GM19035 (cell line): ENCODE measurements around the gene BLOC1S4.

ENCODE experiments used
- ATAC-seq: cut with Tn5 transposase; IDR thresholded peaks from one replicate; pipeline ENCODE4 v1.9.1; 2021; ENCODE audit not compliant: unreplicated experiment

The BLOC1S4 gene

DNA sequence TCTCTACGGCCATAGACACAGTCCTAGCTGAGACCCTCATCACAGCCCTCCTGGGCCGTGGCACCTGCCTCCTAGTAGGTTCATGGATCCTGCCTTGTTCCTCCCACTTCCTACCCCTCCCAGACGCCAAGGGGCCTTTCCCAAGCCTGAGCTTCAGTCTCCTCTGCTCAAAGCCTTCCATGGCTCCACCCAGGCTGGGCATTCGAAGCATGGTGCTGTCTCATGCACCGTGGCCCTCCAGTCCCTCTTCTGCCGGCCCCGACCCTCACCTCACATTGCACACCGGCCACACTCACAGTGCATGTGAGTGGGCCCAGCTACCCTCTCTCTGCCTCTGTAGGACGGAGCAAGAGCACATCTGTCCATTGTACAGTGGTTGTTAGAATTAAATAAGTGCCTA, 44.9 kb downstream of the BLOC1S4 start:
- ATAC-seq = no peak

DNA sequence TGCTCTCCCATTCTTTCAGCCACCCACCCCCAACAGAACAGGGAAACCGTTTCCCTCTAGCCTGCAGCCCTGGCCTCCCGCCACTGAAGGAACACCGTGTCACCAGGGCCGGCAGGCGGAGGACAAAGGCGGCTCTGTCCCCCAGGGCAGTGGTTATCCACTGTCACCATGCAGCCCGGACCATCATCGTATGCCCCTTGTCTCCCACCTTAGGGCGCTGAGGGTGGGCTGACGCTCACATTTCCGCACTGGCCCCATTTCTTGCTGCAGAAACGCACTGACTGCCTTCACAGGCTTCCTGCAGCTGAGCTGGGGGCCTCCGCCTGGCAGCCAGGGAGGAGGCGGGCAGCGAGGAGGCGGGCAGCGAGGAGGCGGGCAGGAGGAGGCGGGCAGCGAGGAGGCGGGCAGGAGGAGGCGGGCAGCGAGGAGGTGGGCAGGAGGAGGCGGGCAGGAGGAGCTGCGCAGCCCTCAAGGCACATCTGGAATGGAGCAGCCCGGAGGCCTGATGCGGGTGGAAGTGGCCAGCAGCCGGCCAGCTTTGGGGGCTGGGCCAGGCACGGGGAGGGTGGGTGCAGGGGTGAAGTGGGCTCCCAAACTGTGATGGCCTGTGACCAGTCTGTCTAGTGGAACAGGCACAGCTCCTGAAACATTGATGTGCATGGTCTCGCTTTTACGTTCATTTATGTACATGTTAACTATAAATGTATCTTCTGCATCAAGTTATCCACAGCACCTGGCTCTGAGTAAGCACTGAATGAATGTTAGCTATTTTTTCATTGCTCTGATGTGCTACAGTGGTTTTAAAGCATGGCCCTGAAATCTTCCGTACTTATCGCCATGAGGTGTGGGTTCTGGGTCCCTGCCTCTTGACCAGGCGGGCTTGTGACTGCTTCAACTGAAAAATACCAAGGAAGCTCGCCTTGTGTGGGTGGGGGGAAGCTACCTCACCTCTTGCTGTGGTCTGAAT, 46.0 kb downstream of the BLOC1S4 start:
- ATAC-seq = no peak

DNA sequence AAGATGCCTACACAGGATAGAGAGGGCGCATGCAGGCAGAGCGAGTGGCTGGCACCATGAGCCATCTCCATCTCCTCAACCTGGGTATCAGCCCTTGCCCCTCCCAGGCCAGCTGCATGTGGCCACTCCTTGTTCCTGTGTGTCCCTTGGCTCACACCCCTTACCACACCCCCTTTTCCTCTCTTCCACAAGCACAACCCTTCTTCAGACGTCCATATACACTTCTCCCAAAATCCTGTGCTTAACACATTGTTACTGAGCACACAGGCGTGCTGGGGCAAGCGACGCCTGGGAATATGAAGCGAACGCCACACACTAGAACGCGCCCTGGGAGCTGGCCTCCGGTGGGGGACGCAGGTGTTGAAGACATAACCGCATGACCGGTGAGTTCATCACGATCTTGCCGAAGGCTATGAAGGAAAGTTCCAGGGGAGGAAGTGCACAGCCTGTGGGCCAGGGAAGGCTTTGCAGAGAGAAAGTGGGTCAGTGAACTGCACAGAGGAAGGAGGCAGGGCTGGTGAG, 47.4 kb downstream of the BLOC1S4 start:
- ATAC-seq = no peak

DNA sequence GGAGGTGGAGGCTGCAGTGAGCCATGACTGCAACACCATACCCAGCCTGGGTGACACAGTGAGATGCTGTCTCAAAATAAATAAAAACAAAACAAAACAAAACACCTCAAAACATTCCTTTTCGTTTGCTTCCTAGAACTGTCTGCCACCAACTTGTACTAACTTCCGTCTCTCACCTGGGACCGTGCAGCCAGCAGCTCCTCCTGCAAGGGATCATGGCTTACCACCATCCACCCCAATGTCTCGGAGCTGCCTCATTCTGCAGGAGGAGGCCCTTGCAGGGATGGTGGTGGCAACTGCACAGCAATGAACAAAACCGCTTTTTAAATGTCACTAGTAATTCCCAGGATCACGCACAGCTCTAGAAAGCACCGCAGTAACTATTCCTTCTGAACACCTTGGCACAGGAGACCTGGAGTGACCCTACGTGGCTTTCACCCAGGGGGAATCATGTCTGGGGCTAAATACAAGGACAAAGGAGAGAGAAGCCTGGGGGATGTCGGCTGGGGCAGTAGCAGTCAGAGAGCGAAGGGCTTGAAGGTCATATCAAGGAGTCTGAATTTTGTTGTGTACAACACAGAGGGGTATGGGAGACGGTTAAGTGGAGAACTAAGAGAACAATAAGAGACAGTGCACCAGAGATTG, 49.1 kb downstream of the BLOC1S4 start:
- ATAC-seq = no peak

DNA sequence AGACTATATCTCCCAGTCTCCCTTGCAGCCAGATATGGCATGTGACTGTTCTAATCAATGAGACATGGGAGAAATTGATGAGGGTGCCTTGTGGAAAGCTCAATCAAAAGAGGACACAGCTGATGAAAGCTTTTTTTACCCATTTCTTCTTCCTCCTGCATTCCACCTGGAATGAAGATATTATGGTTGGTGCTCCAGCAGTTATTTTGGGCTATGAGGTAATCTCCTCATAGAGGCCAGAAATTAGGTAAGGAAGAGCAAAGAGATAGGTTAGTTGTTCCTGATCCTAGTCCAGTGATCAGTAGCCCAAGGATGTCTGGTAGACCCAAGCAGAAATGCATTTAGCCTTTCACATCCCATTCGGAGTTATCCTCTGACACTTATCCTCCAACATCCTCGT, 49.7 kb downstream of the BLOC1S4 start:
- ATAC-seq = no peak
